Body of pancreas (tissue), 4 donors: ENCODE data around the gene ACKR3.

Experiments
- POLR2A ChIP-seq, 3 donors: fragments of 450-650 bp; IDR thresholded peaks; one replicate each; pipeline ENCODE4 v1.6.1; 2016; ENCODE audit warnings: antibody characterized with exemption in 3 of 3, mild to moderate bottlenecking in 2 of 3
- TF ChIP-seq, protein P1 (sequence below), 7 experiments: fragments of 450-650 bp in 4 of 7; fragments of 200-600 bp in 3 of 7; sonication (generic) in 3 of 7; IDR thresholded peaks; one replicate each; pipeline ENCODE4 v1.5.1; 2016 to 2019; ENCODE audit warnings: antibody characterized with exemption in 7 of 7

DNA sequence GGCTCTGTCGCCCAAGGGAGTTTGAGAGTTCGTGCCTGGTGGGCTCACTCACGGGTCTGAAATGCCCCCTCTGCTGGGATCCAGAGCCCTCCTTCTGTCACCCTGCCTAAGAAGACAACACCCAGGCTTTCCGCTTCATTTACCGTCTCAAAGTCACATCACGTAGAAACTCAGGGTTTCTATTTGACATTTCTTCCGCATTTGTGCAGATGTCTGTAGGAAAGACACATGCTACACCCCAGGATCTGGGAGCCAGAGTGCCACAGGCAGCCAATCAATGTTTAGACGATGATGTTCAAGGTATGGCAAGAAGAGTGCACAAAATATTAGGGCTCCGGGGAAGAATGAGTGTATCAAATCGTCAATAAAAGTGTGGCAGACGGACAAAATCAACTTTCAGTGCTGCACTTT, 24.4 kb upstream of the ACKR3 start:
- TF ChIP-seq, protein P1, sequence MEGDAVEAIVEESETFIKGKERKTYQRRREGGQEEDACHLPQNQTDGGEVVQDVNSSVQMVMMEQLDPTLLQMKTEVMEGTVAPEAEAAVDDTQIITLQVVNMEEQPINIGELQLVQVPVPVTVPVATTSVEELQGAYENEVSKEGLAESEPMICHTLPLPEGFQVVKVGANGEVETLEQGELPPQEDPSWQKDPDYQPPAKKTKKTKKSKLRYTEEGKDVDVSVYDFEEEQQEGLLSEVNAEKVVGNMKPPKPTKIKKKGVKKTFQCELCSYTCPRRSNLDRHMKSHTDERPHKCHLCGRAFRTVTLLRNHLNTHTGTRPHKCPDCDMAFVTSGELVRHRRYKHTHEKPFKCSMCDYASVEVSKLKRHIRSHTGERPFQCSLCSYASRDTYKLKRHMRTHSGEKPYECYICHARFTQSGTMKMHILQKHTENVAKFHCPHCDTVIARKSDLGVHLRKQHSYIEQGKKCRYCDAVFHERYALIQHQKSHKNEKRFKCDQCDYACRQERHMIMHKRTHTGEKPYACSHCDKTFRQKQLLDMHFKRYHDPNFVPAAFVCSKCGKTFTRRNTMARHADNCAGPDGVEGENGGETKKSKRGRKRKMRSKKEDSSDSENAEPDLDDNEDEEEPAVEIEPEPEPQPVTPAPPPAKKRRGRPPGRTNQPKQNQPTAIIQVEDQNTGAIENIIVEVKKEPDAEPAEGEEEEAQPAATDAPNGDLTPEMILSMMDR (IDR thresholded peaks at IDR 0.05), result no peak
- no peak for TF ChIP-seq POLR2A (IDR thresholded peaks at IDR 0.05)
